HepG2 (cell line): Measurements from ENCODE around the gene IRX3. TPM values are rescaled to one million over a fixed set of nuclear protein-coding genes. Genes with fewer than 3 reads are reported as not detected.

Experiments used
- ATF3 ChIP-seq: sonication (generic); formaldehyde crosslinking; IDR thresholded peaks from 2 replicates; pipeline ENCODE4 v1.4.0; 2020; ENCODE audit warnings: missing genetic modification reagents
- CENPBD1 ChIP-seq: sonication (generic); formaldehyde crosslinking; IDR thresholded peaks from 2 replicates; pipeline ENCODE4 v1.8.0; 2022; ENCODE audit warnings: missing genetic modification reagents, low read depth, mild to moderate bottlenecking, borderline replicate concordance
- DNMT1 ChIP-seq: sonication (generic); formaldehyde crosslinking; IDR thresholded peaks from 2 replicates; pipeline ENCODE4 v1.5.1; 2020; ENCODE audit warnings: mild to moderate bottlenecking, missing genetic modification reagents
- GABPA ChIP-seq, 2 experiments: IDR thresholded peaks; 2 replicates each; pipeline ENCODE4 v1.6.1; 2011 to 2016; ENCODE audit warnings: low read depth in 2 of 2, low read length in 1 of 2, missing biosample characterization in 1 of 2, missing genetic modification characterization in 1 of 2
- HMG20B ChIP-seq: conservative IDR thresholded peaks from 2 replicates; pipeline ENCODE4 v1.6.1; 2016; ENCODE audit warnings: missing genetic modification reagents, missing compliant biosample characterization
- HNRNPUL1 ChIP-seq: fragments of 200-400 bp; formaldehyde crosslinking; IDR thresholded peaks from 2 replicates; pipeline ENCODE4 v1.6.1; 2017; ENCODE audit warnings: low read depth, mild to moderate bottlenecking, low read length, moderate library complexity
- HOXA7 ChIP-seq: sonication (generic); formaldehyde crosslinking; IDR thresholded peaks from 2 replicates; pipeline ENCODE4 v1.8.1; 2022; ENCODE audit warnings: mild to moderate bottlenecking, missing genetic modification reagents, moderate library complexity
- KLF11 ChIP-seq: IDR thresholded peaks from 2 replicates; pipeline ENCODE4 v1.6.1; 2016; ENCODE audit warnings: missing compliant biosample characterization
- MZF1 ChIP-seq: sonication (generic); formaldehyde crosslinking; IDR thresholded peaks from 2 replicates; pipeline ENCODE4 v1.8.1; 2023; ENCODE audit warnings: mild to moderate bottlenecking, missing genetic modification reagents, borderline replicate concordance
- NFE2 ChIP-seq: sonication (generic); formaldehyde crosslinking; IDR thresholded peaks from 2 replicates; pipeline ENCODE4 v1.4.0; 2020; ENCODE audit warnings: missing genetic modification reagents
- NFE2L2 ChIP-seq: fragments of 150-350 bp; IDR thresholded peaks from 2 replicates; pipeline ENCODE4 v1.6.1; 2014; ENCODE audit warnings: low read length
- NFIC ChIP-seq: IDR thresholded peaks from 2 replicates; pipeline ENCODE4 v1.6.1; 2012; ENCODE audit warnings: mild to moderate bottlenecking, low read length, inconsistent platforms
- PHF21A ChIP-seq: sonication (generic); formaldehyde crosslinking; IDR thresholded peaks from 2 replicates; pipeline ENCODE4 v1.5.0; 2020; ENCODE audit warnings: mild to moderate bottlenecking, missing genetic modification reagents
- SP1 ChIP-seq, 2 experiments: fragments of 450-650 bp in 1 of 2; sonication (generic) in 1 of 2; formaldehyde crosslinking in 1 of 2; IDR thresholded peaks; 2 replicates each; pipeline versions ENCODE4 v1.4.0 to v1.6.1; 2016 to 2020; ENCODE audit warnings: missing genetic modification reagents in 1 of 2
- TAF1 ChIP-seq: sonication (generic); formaldehyde crosslinking; IDR thresholded peaks from 2 replicates; pipeline ENCODE4 v1.4.0; 2020; ENCODE audit warnings: missing genetic modification reagents
- TRIM24 ChIP-seq: sonication (generic); formaldehyde crosslinking; IDR thresholded peaks from 2 replicates; pipeline ENCODE4 v1.8.0; 2022; ENCODE audit warnings: mild to moderate bottlenecking, missing genetic modification reagents
- YEATS2 ChIP-seq: sonication (generic); formaldehyde crosslinking; IDR thresholded peaks from 2 replicates; pipeline ENCODE4 v1.4.0; 2020; ENCODE audit warnings: missing genetic modification reagents, borderline replicate concordance
- ZNF251 ChIP-seq: sonication (generic); formaldehyde crosslinking; IDR thresholded peaks from 2 replicates; pipeline ENCODE4 v1.9.0; 2021; ENCODE audit warnings: mild to moderate bottlenecking, missing genetic modification reagents
- ZNF335 ChIP-seq: sonication (generic); formaldehyde crosslinking; IDR thresholded peaks from 2 replicates; pipeline ENCODE4 v1.4.0; 2020; ENCODE audit warnings: missing genetic modification reagents
- polyA plus RNA-seq, 8 experiments: library from polyadenylated mRNA; depleted of rRNA in 3 of 8; stranded (reverse) in 7 of 8; unstranded in 1 of 8; fragments of >200 nt; fragmentation: Illumina TruSeq in 4 of 8; extraction: Trizol in 4 of 8; gene quantifications; 2 replicates each; pipeline versions ENCODE4 v1.2.1 to v1.2.3, GENCODE V29; 2011 to 2016; ENCODE audit warnings: low read depth in 4 of 8, missing spikeins in 1 of 8, mixed read lengths in 1 of 8; ENCODE audit not compliant: insufficient read depth in 1 of 8
- total RNA-seq, 5 experiments: library from RNA; depleted of rRNA; stranded (reverse); fragments of >200 nt; fragmentation: Illumina TruSeq; extraction: Trizol; gene quantifications; 2 replicates each; pipeline ENCODE4 v1.2.3, GENCODE V29; 2016; ENCODE audit warnings: low read depth in 1 of 5
- TF ChIP-seq, protein P1 (sequence below): sonication (generic); formaldehyde crosslinking; conservative IDR thresholded peaks from 2 replicates; pipeline ENCODE4 v1.8.0; 2022; ENCODE audit warnings: missing genetic modification reagents
- TF ChIP-seq, protein P2 (sequence below): sonication (generic); formaldehyde crosslinking; IDR thresholded peaks from 2 replicates; pipeline ENCODE4 v1.5.1; 2020; ENCODE audit warnings: missing genetic modification reagents, mild to moderate bottlenecking, borderline replicate concordance
- TF ChIP-seq, protein P3 (sequence below): IDR thresholded peaks from 2 replicates; pipeline ENCODE4 v1.6.1; 2016; ENCODE audit warnings: low read depth, control low read depth
- TF ChIP-seq, protein P4 (sequence below): IDR thresholded peaks from 2 replicates; pipeline ENCODE4 v1.6.1; 2012; ENCODE audit warnings: low read depth, low read length, improper control_type of control experiment

IRX3 gene
- total and polyA plus RNA-seq, 2 of the 13 experiments (the other 11 are each of a cell fraction or from before 2014, with no cell fraction given), result 9.2 to 16.4 TPM

GRCh38 chr16:54285414-54286089, 1.0 kb downstream of the IRX3 start (continued):
- TF ChIP-seq, protein P1, sequence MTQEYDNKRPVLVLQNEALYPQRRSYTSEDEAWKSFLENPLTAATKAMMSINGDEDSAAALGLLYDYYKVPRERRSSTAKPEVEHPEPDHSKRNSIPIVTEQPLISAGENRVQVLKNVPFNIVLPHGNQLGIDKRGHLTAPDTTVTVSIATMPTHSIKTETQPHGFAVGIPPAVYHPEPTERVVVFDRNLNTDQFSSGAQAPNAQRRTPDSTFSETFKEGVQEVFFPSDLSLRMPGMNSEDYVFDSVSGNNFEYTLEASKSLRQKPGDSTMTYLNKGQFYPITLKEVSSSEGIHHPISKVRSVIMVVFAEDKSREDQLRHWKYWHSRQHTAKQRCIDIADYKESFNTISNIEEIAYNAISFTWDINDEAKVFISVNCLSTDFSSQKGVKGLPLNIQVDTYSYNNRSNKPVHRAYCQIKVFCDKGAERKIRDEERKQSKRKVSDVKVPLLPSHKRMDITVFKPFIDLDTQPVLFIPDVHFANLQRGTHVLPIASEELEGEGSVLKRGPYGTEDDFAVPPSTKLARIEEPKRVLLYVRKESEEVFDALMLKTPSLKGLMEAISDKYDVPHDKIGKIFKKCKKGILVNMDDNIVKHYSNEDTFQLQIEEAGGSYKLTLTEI (CRISPR knock-in tag), result no peak
- no peak for TF ChIP-seq SP1 (IDR thresholded peaks at IDR 0.05)
- TF ChIP-seq SP1 (CRISPR knock-in tag; IDR thresholded peaks at IDR 0.05), result no peak
- no peak; the same call in 1 of the 2 replicates for TF ChIP-seq TAF1 (CRISPR knock-in tag)
- no peak for TF ChIP-seq DNMT1 (CRISPR knock-in tag)
- TF ChIP-seq NFE2L2, result no peak
- TF ChIP-seq, protein P2, sequence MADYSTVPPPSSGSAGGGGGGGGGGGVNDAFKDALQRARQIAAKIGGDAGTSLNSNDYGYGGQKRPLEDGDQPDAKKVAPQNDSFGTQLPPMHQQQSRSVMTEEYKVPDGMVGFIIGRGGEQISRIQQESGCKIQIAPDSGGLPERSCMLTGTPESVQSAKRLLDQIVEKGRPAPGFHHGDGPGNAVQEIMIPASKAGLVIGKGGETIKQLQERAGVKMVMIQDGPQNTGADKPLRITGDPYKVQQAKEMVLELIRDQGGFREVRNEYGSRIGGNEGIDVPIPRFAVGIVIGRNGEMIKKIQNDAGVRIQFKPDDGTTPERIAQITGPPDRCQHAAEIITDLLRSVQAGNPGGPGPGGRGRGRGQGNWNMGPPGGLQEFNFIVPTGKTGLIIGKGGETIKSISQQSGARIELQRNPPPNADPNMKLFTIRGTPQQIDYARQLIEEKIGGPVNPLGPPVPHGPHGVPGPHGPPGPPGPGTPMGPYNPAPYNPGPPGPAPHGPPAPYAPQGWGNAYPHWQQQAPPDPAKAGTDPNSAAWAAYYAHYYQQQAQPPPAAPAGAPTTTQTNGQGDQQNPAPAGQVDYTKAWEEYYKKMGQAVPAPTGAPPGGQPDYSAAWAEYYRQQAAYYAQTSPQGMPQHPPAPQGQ (CRISPR knock-in tag), result no peak
- TF ChIP-seq YEATS2 (CRISPR knock-in tag), result no peak
- TF ChIP-seq ZNF251, result no peak
- TF ChIP-seq HNRNPUL1, result no peak
- TF ChIP-seq, protein P3, sequence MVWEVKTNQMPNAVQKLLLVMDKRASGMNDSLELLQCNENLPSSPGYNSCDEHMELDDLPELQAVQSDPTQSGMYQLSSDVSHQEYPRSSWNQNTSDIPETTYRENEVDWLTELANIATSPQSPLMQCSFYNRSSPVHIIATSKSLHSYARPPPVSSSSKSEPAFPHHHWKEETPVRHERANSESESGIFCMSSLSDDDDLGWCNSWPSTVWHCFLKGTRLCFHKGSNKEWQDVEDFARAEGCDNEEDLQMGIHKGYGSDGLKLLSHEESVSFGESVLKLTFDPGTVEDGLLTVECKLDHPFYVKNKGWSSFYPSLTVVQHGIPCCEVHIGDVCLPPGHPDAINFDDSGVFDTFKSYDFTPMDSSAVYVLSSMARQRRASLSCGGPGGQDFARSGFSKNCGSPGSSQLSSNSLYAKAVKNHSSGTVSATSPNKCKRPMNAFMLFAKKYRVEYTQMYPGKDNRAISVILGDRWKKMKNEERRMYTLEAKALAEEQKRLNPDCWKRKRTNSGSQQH (CRISPR knock-in tag), result 0 out of 2 replicates have a peak, but pooled peaks have one; percentile 54
- TF ChIP-seq, protein P4, sequence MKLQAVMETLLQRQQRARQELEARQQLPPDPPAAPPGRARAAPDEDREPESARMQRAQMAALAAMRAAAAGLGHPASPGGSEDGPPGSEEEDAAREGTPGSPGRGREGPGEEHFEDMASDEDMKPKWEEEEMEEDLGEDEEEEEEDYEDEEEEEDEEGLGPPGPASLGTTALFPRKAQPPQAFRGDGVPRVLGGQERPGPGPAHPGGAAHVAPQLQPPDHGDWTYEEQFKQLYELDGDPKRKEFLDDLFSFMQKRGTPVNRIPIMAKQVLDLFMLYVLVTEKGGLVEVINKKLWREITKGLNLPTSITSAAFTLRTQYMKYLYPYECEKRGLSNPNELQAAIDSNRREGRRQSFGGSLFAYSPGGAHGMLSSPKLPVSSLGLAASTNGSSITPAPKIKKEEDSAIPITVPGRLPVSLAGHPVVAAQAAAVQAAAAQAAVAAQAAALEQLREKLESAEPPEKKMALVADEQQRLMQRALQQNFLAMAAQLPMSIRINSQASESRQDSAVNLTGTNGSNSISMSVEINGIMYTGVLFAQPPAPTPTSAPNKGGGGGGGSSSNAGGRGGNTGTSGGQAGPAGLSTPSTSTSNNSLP, result no peak
- TF ChIP-seq MZF1, result no peak
- TF ChIP-seq NFIC, result no peak
- TF ChIP-seq ATF3, result peak; percentile 52; the same call in 1 of the 2 replicates
- no peak for TF ChIP-seq TRIM24 (CRISPR knock-in tag)
- TF ChIP-seq GABPA (IDR thresholded peaks at IDR 0.05; ENCODE audit: low read depth, low read length), result peak; percentile 49
- no peak for TF ChIP-seq GABPA (CRISPR knock-in tag; IDR thresholded peaks at IDR 0.05; ENCODE audit: low read depth)
- no peak for TF ChIP-seq CENPBD1
- TF ChIP-seq ZNF335 (CRISPR knock-in tag), result no peak
- TF ChIP-seq HOXA7 (CRISPR knock-in tag), result no peak
- TF ChIP-seq HMG20B, result no peak; the same call in 1 of the 2 replicates
- TF ChIP-seq PHF21A, result no peak; the same call in 1 of the 2 replicates
- TF ChIP-seq KLF11 (CRISPR knock-in tag), result peak; percentile 45; the same call in 1 of the 2 replicates
- TF ChIP-seq NFE2 (CRISPR knock-in tag), result no peak
